GM18909 (cell line): Measurements from ENCODE around the gene GAL3ST2.
"Not testable (repeated sequence)": the region's sequence is repeated elsewhere in the genome, so short reads cannot be mapped to it uniquely, and the experiment has no call there.

Experiments used
- ATAC-seq: cut with Tn5 transposase; IDR thresholded peaks from one replicate; pipeline ENCODE4 v1.9.1; 2021; ENCODE audit warnings: mild to moderate bottlenecking; ENCODE audit not compliant: unreplicated experiment, poor library complexity

GAL3ST2 gene

DNA sequence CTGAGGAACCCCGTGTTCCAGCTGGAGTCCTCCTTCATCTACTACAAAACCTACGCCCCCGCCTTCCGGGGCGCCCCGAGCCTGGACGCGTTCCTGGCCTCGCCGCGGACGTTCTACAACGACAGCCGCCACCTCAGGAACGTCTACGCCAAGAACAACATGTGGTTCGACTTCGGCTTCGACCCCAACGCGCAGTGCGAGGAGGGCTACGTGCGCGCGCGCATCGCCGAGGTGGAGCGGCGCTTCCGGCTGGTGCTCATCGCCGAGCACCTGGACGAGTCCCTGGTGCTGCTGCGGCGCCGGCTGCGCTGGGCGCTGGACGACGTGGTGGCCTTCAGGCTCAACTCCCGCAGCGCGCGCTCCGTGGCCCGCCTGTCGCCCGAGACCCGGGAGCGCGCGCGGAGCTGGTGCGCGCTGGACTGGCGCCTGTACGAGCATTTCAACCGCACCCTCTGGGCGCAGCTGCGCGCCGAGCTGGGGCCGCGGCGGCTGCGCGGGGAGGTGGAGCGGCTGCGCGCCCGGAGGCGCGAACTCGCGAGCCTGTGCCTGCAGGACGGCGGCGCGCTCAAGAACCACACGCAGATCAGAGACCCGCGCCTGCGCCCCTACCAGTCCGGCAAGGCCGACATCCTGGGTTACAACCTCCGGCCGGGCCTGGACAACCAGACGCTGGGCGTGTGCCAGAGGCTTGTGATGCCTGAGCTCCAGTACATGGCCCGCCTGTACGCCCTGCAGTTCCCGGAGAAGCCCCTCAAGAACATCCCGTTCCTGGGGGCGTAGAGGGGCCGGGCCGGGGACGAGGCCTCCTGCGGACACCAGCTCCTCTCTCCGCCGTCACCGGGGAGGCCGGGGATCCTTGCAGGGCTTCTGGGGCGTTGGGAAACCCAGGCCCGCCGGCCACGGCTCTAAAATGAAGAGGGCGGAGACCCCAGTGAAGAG is 27.0 kb downstream of the GAL3ST2 start:
- ATAC-seq, result no peak

GRCh38 chr2:241804326-241805229 is 28.0 kb downstream of the GAL3ST2 start:
- ATAC-seq, result no peak

- ATAC-seq, result not testable (repeated sequence)
Measured at GRCh38 chr2:241806217-241806616, 29.6 kb downstream of the GAL3ST2 start.

DNA sequence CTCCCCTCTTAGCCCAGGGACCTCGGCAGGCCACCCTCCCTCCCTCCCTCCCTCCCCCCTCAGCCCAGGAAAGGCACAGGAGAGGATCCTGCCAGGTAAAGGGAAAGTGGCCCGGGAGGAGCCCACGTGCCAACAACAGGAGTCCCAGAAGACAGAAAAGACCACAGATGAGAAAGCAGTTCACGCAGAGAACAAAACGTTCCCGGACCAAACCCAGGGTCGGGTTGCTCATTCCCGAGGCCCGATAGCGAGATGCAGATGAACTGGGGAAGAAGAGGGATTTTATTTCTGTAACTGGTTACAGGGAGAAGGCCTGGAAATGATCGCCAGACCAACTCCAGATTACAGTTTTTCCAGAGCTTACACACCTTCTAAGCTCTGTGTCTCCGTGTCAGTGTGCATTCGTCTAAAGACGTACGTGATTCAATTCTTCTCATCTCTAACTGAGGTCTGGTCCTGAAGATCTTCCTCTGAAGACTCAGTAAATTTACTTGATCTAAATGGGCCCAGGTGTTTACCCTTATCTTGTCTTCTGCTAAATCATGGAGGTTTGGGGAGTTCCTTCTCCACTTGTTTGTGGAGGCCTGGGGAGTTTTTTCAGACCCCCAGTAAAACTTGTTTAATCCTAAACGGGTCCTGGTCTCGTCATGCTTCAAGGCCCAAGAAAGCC is 31.6 kb downstream of the GAL3ST2 start:
- no peak for ATAC-seq

DNA sequence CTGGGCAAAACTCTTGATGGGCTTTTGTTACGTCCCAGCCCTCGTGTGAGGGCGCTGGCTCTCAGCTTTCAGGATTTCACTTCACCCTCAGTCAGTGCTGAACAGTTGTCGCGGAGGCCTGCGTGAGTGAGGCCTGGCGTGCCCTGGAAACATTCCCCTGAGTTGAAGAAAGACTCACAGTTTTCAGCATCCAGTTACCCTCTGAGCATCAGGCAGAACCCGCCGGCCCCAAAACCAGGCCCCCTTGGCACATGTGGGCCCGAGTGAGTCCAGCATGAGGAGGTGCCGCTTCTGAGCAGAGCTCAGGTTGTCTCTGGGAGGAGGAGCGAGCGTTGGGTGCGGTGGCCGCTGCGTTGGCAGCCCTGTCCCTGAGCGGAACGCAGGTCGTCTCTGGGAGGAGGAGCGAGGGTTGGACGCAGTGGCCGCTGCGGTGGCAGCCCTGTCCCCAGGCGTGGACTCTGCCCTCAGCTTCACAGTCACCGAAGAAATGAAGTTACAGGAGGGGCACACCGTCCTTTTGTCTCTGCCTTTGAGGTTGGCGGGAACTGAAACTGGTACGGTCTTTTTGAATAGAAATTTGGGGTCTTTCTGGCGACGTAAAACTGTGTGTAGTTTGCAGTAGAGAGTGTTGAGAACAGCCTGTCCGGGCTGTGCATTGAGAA is 32.2 kb downstream of the GAL3ST2 start, which contains the start of gene NEU4:
Gene NEU4, plus strand, starts transcription at position 473 of the 662 bp plus-strand sequence. CDS start 5,292 bp downstream, outside the sequence.
- ATAC-seq, result no peak

GRCh38 chr2:241809383-241810306 is 33.0 kb downstream of the GAL3ST2 start:
- ATAC-seq, result no peak

- no peak for ATAC-seq
Measured at GRCh38 chr2:241810307-241811200, 33.9 kb downstream of the GAL3ST2 start.

DNA sequence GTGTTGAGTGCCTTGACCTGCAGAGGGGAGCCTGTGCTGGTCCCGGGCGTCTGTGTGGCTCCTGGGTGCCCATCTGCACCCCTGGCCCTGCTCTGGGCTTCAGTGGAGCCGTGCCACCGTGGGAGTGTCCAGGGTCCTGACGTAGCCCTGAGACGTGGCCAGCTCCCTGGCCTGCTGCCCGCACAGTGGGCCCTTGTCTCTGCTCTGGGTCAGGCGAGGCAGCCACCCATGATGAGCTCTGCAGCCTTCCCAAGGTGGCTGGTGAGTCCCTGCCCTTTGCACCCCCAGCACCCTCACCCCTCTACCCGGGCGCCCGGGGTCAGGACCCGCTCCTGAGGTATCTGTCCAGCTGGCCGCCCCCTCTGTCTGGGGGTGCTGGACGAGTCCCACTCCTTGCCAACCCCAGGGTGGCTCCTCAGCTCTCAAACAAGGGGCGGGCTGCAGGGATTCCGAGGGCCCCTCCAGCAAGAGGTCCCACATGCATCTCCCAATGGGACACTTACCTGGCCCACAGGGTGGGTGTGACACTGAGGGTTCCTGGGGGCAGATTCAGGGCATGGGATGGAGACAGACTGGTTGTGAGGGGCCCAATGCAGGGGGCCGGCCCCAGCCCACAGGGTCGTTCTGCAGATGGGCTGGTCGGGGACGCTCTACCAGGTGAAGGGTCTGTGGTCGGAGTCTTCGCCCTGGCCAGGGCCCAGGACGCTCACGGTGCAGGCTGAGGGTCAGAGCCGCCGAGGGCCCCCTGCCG is 34.8 kb downstream of the GAL3ST2 start:
- ATAC-seq, result no peak

GRCh38 chr2:241811952-241812729 is 35.5 kb downstream of the GAL3ST2 start:
- ATAC-seq, result no peak

- no peak for ATAC-seq
Measured at GRCh38 chr2:241812730-241813643, 36.4 kb downstream of the GAL3ST2 start.

- ATAC-seq, result no peak
Measured at GRCh38 chr2:241813644-241814392, 37.2 kb downstream of the GAL3ST2 start.

DNA sequence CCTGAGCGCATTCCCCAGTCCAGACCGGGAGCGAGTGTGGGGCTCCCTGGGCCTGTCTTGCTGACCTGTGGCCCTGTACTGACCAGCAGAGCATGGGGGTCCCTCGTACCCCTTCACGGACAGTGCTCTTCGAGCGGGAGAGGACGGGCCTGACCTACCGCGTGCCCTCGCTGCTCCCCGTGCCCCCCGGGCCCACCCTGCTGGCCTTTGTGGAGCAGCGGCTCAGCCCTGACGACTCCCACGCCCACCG is 37.7 kb downstream of the GAL3ST2 start:
- ATAC-seq, result no peak

DNA sequence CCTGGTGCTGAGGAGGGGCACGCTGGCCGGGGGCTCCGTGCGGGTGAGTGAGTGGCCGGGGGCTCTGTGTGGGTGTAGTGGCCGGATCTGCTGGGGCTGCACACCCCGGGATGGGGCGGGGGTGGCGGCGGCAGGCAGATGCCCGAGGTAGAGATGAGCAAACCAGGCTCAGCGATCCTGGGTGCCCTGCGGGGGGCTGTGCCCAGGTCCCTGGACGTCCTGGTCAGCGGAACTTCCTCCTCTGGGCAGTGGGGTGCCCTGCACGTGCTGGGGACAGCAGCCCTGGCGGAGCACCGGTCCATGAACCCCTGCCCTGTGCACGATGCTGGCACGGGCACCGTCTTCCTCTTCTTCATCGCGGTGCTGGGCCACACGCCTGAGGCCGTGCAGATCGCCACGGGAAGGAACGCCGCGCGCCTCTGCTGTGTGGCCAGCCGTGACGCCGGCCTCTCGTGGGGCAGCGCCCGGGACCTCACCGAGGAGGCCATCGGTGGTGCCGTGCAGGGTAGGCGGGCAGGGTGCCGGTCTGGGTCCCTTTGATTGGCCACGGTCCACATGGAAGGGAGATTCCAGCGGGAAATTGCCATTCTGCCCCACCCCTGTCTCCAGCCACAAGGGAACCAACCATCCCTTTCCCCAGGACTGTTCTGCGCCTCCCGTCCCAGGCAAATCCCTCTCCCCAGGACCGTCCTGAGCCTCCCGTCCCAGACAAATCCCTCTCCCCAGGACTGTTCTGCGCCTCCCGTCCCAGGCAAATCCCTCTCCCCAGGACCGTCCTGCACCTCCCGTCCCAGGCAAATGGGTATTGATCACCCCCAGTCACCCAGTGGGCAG is 38.2 kb downstream of the GAL3ST2 start:
- ATAC-seq, result no peak
